HepG2 (cell line): ENCODE data around the gene SETD7.

ENCODE experiments used
- BRCA1 ChIP-seq: sonication (generic); formaldehyde crosslinking; IDR thresholded peaks from 2 replicates; pipeline ENCODE4 v1.4.0; 2020; ENCODE audit warnings: missing genetic modification reagents
- POLR2A ChIP-seq, 2 experiments: IDR thresholded peaks; 2 replicates each; pipeline ENCODE4 v1.6.1; 2011; ENCODE audit warnings: low read depth in 2 of 2, low read length in 2 of 2, mild to moderate bottlenecking in 1 of 2, moderate library complexity in 1 of 2; ENCODE audit not compliant: insufficient read depth in 1 of 2
- SMC3 ChIP-seq: IDR thresholded peaks from 2 replicates; pipeline ENCODE4 v1.6.1; 2011; ENCODE audit warnings: low read length, improper control_type of control experiment
- U2AF1 ChIP-seq: fragments of 200-400 bp; formaldehyde crosslinking; optimal IDR thresholded peaks from 2 replicates; pipeline ENCODE3; 2017; ENCODE audit warnings: mild to moderate bottlenecking, low read depth, low read length
- YY1 ChIP-seq: IDR thresholded peaks from 2 replicates; pipeline ENCODE4 v1.6.1; 2011; ENCODE audit warnings: low read length, low read depth, moderate library complexity, mild to moderate bottlenecking; ENCODE audit not compliant: insufficient read depth, insufficient replicate concordance
- ZNF274 ChIP-seq: sonication (generic); formaldehyde crosslinking; IDR thresholded peaks from 2 replicates; pipeline ENCODE4 v1.5.1; 2020; ENCODE audit warnings: mild to moderate bottlenecking, missing genetic modification reagents
- TF ChIP-seq, protein P1 (sequence below): sonication (generic); formaldehyde crosslinking; conservative IDR thresholded peaks from 2 replicates; pipeline ENCODE4 v1.4.0; 2020; ENCODE audit warnings: missing genetic modification reagents

DNA sequence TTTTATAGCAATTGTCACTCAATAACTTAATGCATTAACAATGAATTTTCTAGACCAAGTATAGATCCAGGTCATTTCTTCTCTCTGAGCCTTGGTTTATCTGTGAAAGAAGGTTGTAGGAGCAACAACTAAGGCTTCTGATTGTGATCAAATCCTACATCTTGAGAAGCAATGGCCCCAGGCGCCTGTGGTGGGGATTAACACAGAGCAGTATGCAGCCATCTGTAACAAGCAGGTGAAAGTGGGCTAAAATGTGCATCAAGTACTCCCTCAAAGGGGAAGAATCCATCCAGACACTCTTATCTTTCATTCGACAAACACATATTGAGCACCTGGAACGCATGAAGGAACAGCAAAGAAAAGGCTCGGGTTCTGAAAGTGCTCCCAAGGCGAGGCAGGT is 19.1 kb upstream of the SETD7 start:
- no peak for TF ChIP-seq ZNF274 (CRISPR knock-in tag)
- TF ChIP-seq YY1: no peak
- TF ChIP-seq BRCA1 (CRISPR knock-in tag): no peak
- TF ChIP-seq SMC3: no peak
- TF ChIP-seq, protein P1, sequence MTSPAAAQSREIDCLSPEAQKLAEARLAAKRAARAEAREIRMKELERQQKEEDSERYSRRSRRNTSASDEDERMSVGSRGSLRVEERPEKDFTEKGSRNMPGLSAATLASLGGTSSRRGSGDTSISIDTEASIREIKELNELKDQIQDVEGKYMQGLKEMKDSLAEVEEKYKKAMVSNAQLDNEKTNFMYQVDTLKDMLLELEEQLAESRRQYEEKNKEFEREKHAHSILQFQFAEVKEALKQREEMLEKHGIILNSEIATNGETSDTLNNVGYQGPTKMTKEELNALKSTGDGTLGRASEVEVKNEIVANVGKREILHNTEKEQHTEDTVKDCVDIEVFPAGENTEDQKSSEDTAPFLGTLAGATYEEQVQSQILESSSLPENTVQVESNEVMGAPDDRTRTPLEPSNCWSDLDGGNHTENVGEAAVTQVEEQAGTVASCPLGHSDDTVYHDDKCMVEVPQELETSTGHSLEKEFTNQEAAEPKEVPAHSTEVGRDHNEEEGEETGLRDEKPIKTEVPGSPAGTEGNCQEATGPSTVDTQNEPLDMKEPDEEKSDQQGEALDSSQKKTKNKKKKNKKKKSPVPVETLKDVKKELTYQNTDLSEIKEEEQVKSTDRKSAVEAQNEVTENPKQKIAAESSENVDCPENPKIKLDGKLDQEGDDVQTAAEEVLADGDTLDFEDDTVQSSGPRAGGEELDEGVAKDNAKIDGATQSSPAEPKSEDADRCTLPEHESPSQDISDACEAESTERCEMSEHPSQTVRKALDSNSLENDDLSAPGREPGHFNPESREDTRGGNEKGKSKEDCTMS (CRISPR knock-in tag): no peak
- TF ChIP-seq U2AF1: no peak
- no peak for TF ChIP-seq POLR2A (IDR thresholded peaks at IDR 0.05; ENCODE audit: insufficient read depth in 1 of 2, low read depth in 2 of 2, low read length in 2 of 2)
